HG02588 (cell line): Measurements from ENCODE around the gene USP26.
"Not testable (repeated sequence)": the region's sequence is repeated elsewhere in the genome, so short reads cannot be mapped to it uniquely, and the experiment has no call there.

Experiments
- ATAC-seq: cut with Tn5 transposase; IDR thresholded peaks from one replicate; pipeline ENCODE4 v1.9.1; 2021; ENCODE audit warnings: mild to moderate bottlenecking, moderate library complexity; ENCODE audit not compliant: unreplicated experiment

Gene USP26, protein sequence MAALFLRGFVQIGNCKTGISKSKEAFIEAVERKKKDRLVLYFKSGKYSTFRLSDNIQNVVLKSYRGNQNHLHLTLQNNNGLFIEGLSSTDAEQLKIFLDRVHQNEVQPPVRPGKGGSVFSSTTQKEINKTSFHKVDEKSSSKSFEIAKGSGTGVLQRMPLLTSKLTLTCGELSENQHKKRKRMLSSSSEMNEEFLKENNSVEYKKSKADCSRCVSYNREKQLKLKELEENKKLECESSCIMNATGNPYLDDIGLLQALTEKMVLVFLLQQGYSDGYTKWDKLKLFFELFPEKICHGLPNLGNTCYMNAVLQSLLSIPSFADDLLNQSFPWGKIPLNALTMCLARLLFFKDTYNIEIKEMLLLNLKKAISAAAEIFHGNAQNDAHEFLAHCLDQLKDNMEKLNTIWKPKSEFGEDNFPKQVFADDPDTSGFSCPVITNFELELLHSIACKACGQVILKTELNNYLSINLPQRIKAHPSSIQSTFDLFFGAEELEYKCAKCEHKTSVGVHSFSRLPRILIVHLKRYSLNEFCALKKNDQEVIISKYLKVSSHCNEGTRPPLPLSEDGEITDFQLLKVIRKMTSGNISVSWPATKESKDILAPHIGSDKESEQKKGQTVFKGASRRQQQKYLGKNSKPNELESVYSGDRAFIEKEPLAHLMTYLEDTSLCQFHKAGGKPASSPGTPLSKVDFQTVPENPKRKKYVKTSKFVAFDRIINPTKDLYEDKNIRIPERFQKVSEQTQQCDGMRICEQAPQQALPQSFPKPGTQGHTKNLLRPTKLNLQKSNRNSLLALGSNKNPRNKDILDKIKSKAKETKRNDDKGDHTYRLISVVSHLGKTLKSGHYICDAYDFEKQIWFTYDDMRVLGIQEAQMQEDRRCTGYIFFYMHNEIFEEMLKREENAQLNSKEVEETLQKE

GRCh38 chrX:133097031-133097430 lies at the start of gene USP26:
USP26 (minus strand) TSS chrX:133097109; CDS start chrX:133028220, 68,889 bp downstream.
- ATAC-seq = no peak

DNA sequence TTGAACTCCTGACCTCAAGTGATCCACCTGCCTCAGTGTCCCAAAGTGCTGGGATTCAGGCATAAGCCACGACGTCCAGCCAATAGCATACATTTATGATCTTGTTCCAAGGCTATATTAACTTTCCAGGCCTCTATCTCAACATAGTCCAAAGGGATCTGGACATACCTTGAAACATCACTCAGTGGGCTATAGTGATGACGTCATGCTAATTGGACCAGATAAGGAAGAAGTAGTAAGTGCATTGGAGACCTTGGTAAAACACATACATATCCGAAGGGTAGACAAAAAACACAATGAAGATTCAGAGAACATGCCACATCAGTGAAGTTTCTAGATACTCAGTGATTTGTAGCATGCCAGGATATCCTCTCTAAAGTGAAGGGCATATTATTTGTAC lies 37.4 kb upstream of the USP26 start:
- no peak for ATAC-seq

DNA sequence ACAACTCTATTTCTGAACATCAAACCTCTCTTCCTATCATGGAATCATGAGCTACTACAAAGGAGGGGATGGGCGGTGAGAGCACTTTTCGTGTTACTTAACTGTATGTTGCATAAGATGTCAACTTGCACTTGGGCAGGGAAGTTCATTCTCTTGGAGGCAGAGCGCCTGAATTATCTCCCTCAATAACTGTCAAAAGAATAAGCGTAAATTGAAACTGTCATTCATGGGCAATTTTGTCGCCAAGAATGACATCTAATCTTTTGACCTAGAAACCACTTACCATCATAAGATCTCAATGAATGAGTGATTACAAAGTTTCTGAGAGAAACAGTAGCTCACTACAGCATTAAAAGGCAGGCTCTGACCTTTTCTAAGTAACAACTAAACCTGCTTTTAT lies 23.5 kb upstream of the USP26 start:
- ATAC-seq = no peak

DNA sequence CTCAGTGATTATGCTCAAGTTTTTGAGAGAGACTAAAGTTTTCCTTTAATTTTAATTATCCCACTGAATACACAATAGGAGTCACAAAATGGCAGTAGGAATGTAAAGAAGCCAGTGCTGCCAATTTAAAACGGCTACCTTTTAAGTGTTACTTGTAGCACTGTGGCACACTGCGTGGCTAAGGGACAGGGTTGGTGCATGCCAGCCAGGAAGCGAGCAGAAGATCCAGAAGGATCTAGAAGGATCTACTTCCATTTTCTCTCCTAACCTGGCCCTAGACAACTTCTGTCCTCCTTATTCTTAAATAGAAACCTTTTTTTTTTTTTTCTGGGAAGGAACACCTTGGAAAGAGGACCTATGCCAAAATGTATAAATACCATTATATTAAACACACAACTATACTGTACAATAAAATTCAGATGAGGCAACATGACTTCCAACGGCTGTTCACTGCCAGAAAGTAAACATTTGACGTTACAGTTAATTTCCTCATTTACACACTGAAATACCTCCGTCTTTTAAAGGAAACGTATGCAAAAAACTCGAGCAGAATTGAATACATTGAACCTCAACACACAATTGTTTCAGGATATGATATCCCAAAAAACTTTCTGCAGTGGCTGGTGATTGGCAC lies 2.7 kb downstream of the USP26 start:
- ATAC-seq = no peak

DNA sequence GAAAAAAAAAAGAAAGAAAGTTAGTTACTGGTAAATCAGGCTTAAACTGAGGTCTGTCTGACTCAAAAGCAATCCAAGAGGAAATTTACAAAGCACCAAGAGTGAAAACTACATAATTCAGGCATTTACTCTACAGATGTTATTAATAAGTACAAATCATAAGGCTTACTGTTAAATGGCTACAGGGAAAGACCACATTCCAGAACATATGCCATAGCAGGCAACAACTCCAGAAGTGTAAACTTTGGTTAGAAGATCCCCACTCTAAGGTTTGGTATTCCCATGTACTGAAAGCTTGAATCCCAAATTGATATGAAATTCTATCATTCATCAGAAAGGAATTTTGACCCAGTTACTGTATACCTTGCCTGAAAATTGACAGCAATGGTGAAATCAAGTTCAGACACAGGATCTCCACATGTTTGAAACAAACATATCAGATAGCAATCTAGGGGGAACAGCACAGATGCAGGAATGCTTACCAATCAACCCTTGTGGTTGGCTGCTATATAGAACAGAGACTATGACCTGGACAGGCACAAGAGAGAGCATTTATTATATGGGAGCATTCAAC lies 6.6 kb downstream of the USP26 start:
- ATAC-seq = no peak

DNA sequence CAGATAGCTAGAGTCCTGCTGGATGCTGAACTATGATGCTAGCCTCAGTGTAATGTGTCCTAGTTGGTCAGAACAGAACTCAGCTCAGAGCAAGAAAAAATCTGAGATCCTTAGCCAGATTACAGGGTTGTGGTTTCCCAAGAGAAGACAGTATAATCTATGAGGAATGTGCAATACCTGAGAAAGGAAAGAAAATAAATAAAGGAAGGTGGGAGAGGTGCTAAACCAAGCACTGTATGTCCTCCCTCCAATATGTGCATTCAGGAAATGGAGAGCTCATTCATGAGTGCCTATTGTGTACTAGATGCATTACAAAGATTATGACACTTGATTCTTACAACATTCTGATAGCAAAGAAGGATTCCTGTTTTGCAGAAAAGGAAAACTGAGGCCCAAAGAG lies 7.5 kb downstream of the USP26 start:
- no peak for ATAC-seq

GRCh38 chrX:133085785-133086184 lies 11.1 kb downstream of the USP26 start:
- no peak for ATAC-seq

DNA sequence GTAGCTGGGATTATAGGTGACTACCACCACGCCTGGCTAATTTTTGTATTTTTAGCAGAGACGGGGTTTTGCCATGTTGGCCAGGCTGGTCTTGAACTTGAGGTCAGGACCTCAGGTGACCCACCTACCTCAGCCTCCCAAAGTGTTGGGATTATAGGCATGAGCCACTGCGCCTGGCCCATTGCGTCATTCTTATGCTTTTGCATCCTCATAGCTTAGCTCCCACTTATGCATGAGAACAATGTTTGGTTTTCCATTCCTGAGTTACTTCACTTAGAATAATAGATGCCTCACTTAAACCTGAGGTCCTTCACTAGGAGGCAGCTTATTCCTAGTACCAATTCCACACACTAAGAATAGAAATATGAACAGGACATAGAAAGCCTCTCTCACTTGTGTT lies 11.9 kb downstream of the USP26 start:
- ATAC-seq = not testable (repeated sequence)

GRCh38 chrX:133083899-133084298 lies 13.0 kb downstream of the USP26 start:
- ATAC-seq = no peak

- ATAC-seq = no peak
Observed at GRCh38 chrX:133081990-133082389, 14.9 kb downstream of the USP26 start.

GRCh38 chrX:133077856-133078255 lies 19.1 kb downstream of the USP26 start:
- not testable (repeated sequence) for ATAC-seq

- ATAC-seq = no peak
Observed at GRCh38 chrX:133072566-133072965, 24.3 kb downstream of the USP26 start.

- no peak for ATAC-seq
Observed at GRCh38 chrX:133068461-133068860, 28.4 kb downstream of the USP26 start.

DNA sequence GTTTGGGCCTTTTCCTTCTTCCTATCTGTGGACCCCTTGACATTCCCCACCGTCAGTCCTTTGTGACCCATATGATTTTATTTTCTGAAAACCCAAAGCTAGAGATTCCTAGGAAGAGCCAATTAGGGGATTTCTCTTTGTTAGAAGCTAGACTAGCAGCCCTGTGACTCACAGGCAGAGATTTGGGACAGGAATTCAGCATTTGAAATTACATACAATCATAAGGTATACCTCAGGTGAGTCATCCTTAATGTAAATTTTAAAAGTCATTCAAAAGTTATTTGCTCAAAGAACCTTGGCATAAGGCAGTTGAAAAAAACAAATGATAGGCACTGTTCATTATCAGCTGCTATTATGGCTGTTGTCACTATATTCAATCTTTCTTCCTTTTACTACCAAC lies 40.6 kb downstream of the USP26 start:
- ATAC-seq = no peak

GRCh38 chrX:133054761-133055405 lies 42.0 kb downstream of the USP26 start:
- no peak for ATAC-seq

- no peak for ATAC-seq
Observed at GRCh38 chrX:133053861-133054598, 42.9 kb downstream of the USP26 start.

- ATAC-seq = no peak
Observed at GRCh38 chrX:133048751-133049150, 48.2 kb downstream of the USP26 start.

DNA sequence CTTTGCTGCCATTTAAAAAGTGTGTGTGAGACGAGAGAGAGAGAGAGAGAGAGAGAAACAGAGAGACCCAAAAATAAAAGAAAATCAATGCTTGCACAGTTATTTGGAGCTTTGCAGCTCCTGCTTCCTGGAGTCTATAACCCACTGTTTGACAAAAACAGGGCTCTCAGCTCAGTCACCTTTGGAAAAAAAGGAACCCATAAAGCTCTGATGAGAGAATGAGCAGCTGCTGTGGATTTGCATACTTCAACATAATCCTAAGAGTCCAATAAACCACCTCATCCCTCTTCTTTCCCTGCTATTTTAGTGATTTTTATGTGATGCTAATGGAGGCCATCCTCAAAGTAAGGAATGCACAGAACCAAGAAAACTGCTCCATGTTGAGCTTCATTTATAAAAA lies 50.3 kb downstream of the USP26 start:
- no peak for ATAC-seq

- ATAC-seq = no peak
Observed at GRCh38 chrX:133045986-133046385, 50.9 kb downstream of the USP26 start.
